ENCODE data around the gene ZIC4. TPM values are rescaled to one million over a fixed set of nuclear protein-coding genes. Genes with fewer than 3 reads are reported as not detected.
A peak's percentile ranks its signal among the peaks of the same experiment; 100 is the strongest.

ZIC4 gene
- total and polyA plus RNA-seq, 10 of the 15 experiments (the other 5 are each of a cell fraction or from before 2014, with no cell fraction given): not detected

GRCh38 chr3:147383617-147384016 is 22.7 kb downstream of the ZIC4 start:
- Histone ChIP-seq H2AFZ (ENCODE audit: control insufficient read depth, low read depth, low read length) (no peak overlapping the region), H3K27me3 (replicated peaks in 1 of 2; ENCODE audit: control insufficient read depth in 2 of 2, insufficient read depth in 2 of 2, low read length in 1 of 2) (peaks cover 1 to 6% of the 10 kb centered on the region in 2 experiments; a peak in 3 of 4 replicates), H3K27ac (ENCODE audit: control insufficient read depth, insufficient read depth) (no peak overlapping the region), H3K36me3 (ENCODE audit: control insufficient read depth in 2 of 2, insufficient read depth in 2 of 2, low read length in 1 of 2) (no peaks in the 10 kb centered on the region), H3K9me3 (replicated peaks; ENCODE audit: control insufficient read depth, insufficient read depth, low read length) (no peaks in the 10 kb centered on the region; the same call in 2 of the 3 replicates), H4K20me1 (ENCODE audit: control insufficient read depth, insufficient read depth) (no peaks in the 10 kb centered on the region), H3K79me2 (ENCODE audit: control insufficient read depth, insufficient read depth, low read length) (no peaks in the 10 kb centered on the region), H3K4me1 (ENCODE audit: control insufficient read depth, insufficient read depth, low read length) (no peaks in the 10 kb centered on the region), H3K4me3 (no peak overlapping the region), H3K9ac (ENCODE audit: control insufficient read depth, insufficient read depth, low read length) (no peak overlapping the region), H3K4me2 (ENCODE audit: control insufficient read depth, insufficient read depth) (no peak overlapping the region)
- DNase-seq (ENCODE audit: low read depth, low spot score) (no peak), ATAC-seq (peak; percentile 73), FAIRE-seq (no peak)
- ChIA-PET CTCF (interaction anchor here (1.0 to 4.7 kb wide), 17 partner anchors 16 to 1567 kb away, joined by 3 to 47 read pairs (median 3); no protein-coding TSS in a partner anchor), SMC1A (ENCODE audit: uncharacterized antibody, unreplicated experiment) (interaction anchor here (0.7 to 3.6 kb wide), 5 partner anchors 14 to 694 kb away, joined by 3 to 25 read pairs (median 4); no protein-coding TSS in a partner anchor), POLR2A (no interaction called here), RAD21 (ENCODE audit: unreplicated experiment) (interaction anchor here (0.8 to 2.2 kb wide), 5 partner anchors 91 to 694 kb away, joined by 3 to 20 read pairs (median 4); no protein-coding TSS in a partner anchor)
- in situ Hi-C loops (cut with MboI): no loop called here
- 0% methylated on average over 6 of the region's 6 CpGs for WGBS (ENCODE audit: insufficient coverage, insufficient replicate concordance, low lambda C conversion rate, missing lambda C conversion rate)
- no TSS peak for BruUV-seq (replicated peaks)
- intact Hi-C loops (cut with micrococcal nuclease; ENCODE audit: unreplicated experiment): loop anchor here (5.0 to 10.0 kb wide), 2 partner anchors 231 to 694 kb away; no protein-coding TSS in a partner anchor
- TF ChIP-seq CREM (IDR thresholded peaks at IDR 0.05; ENCODE audit: low read depth): no peak
- no peak for TF ChIP-seq KDM1A (IDR thresholded peaks at IDR 0.05; ENCODE audit: borderline replicate concordance)
- TF ChIP-seq IKZF2 (IDR thresholded peaks at IDR 0.05): no peak
- no peak for TF ChIP-seq SPI1 (IDR thresholded peaks at IDR 0.05; ENCODE audit: borderline replicate concordance, insufficient read depth, low read depth, low read length)
- no peak for TF ChIP-seq DPF2 (IDR thresholded peaks at IDR 0.05)
- no peak for TF ChIP-seq HCFC1 (IDR thresholded peaks at IDR 0.05; ENCODE audit: low read length)
- TF ChIP-seq NFXL1 (IDR thresholded peaks at IDR 0.05; ENCODE audit: borderline replicate concordance): no peak
- no peak for TF ChIP-seq NFIC (IDR thresholded peaks at IDR 0.05; ENCODE audit: low read depth, low read length)
- no peak for TF ChIP-seq BHLHE40 (IDR thresholded peaks at IDR 0.05; ENCODE audit: borderline replicate concordance in 1 of 2, low read depth in 2 of 2, low read length in 1 of 2)
- TF ChIP-seq BCL3 (IDR thresholded peaks at IDR 0.05; ENCODE audit: borderline replicate concordance, insufficient read depth, low read depth, low read length, poor library complexity, severe bottlenecking): no peak
- no peak for TF ChIP-seq RAD51 (IDR thresholded peaks at IDR 0.05)
- no peak for TF ChIP-seq EED (IDR thresholded peaks at IDR 0.05; ENCODE audit: low read depth)
- TF ChIP-seq RELB (IDR thresholded peaks at IDR 0.05; ENCODE audit: low read depth): no peak
- TF ChIP-seq POLR2AphosphoS2 (IDR thresholded peaks at IDR 0.05; ENCODE audit: low read depth, low read length): no peak
- no peak for TF ChIP-seq POU2F2 (IDR thresholded peaks at IDR 0.05; ENCODE audit: borderline replicate concordance, low read depth, low read length)
- TF ChIP-seq SMARCA5 (IDR thresholded peaks at IDR 0.05): no peak
- no peak for TF ChIP-seq ZNF384 (IDR thresholded peaks at IDR 0.05; ENCODE audit: borderline replicate concordance, low read depth, low read length)
- TF ChIP-seq TBL1XR1 (IDR thresholded peaks at IDR 0.05; ENCODE audit: low read depth, low read length): no peak
- TF ChIP-seq RAD21 (IDR thresholded peaks at IDR 0.05; ENCODE audit: insufficient read depth, low read depth, low read length): peak; percentile 57
- no peak for TF ChIP-seq CHD1 (IDR thresholded peaks at IDR 0.05; ENCODE audit: low read depth, low read length)
- peak; percentile 13; the same call in 1 of the 2 replicates for TF ChIP-seq SMC3 (IDR thresholded peaks at IDR 0.05; ENCODE audit: borderline replicate concordance, low read length)
- no peak for TF ChIP-seq IRF4 (IDR thresholded peaks at IDR 0.05; ENCODE audit: low read depth, low read length)
- no peak for TF ChIP-seq HDGF (IDR thresholded peaks at IDR 0.05)

Data from GM12878 (cell line).